ENCODE data around the gene RABGAP1L. TPM values are rescaled to one million over a fixed set of nuclear protein-coding genes. Genes with fewer than 3 reads are reported as not detected.

Gene RABGAP1L
- total RNA-seq, 1 donor from 2014 or later: 79.2 TPM

- no peak for DNase-seq (ENCODE audit: low read depth)
Observed at GRCh38 chr1:174932587-174932986, 773.3 kb downstream of the RABGAP1L start.

GRCh38 chr1:174935961-174936727, 776.8 kb downstream of the RABGAP1L start:
- DNase-seq (ENCODE audit: low read depth): no peak

GRCh38 chr1:174938281-174939007, 779.1 kb downstream of the RABGAP1L start:
- no peak for DNase-seq (ENCODE audit: low read depth)

- no peak for DNase-seq (ENCODE audit: low read depth)
Observed at GRCh38 chr1:174939775-174940545, 780.6 kb downstream of the RABGAP1L start.

GRCh38 chr1:174940646-174941175, 781.4 kb downstream of the RABGAP1L start:
- DNase-seq (ENCODE audit: low read depth): no peak

- DNase-seq (ENCODE audit: low read depth): peak; percentile 26
Observed at GRCh38 chr1:174942547-174943255, 783.4 kb downstream of the RABGAP1L start.

- DNase-seq (ENCODE audit: low read depth): peak; percentile 61
Observed at GRCh38 chr1:174946031-174946430, 786.7 kb downstream of the RABGAP1L start.

- DNase-seq (ENCODE audit: low read depth): no peak
Observed at GRCh38 chr1:174949061-174949460, 789.7 kb downstream of the RABGAP1L start.

GRCh38 chr1:174949645-174950044, 790.3 kb downstream of the RABGAP1L start:
- no peak for DNase-seq (ENCODE audit: low read depth)

GRCh38 chr1:174953285-174954072, 794.2 kb downstream of the RABGAP1L start:
- DNase-seq (ENCODE audit: low read depth): no peak

GRCh38 chr1:174954073-174954460, 794.7 kb downstream of the RABGAP1L start:
- no peak for DNase-seq (ENCODE audit: low read depth)

- no peak for DNase-seq (ENCODE audit: low read depth)
Observed at GRCh38 chr1:174954671-174955669, 795.6 kb downstream of the RABGAP1L start.

GRCh38 chr1:174956086-174956485, 796.8 kb downstream of the RABGAP1L start:
- DNase-seq (ENCODE audit: low read depth): no peak

GRCh38 chr1:174956976-174957375, 797.7 kb downstream of the RABGAP1L start:
- DNase-seq (ENCODE audit: low read depth): no peak

- no peak for DNase-seq (ENCODE audit: low read depth)
Observed at GRCh38 chr1:174957829-174958228, 798.5 kb downstream of the RABGAP1L start.

GRCh38 chr1:174958396-174958795, 799.1 kb downstream of the RABGAP1L start:
- DNase-seq (ENCODE audit: low read depth): no peak

GRCh38 chr1:174960362-174960761, 801.0 kb downstream of the RABGAP1L start:
- no peak for DNase-seq (ENCODE audit: low read depth)

GRCh38 chr1:174963529-174964125, 804.3 kb downstream of the RABGAP1L start:
- no peak for DNase-seq (ENCODE audit: low read depth)

Data from renal cortical epithelial cell (primary cell).